ENCODE data around the gene CDH20. TPM values are rescaled to one million over a fixed set of nuclear protein-coding genes. Genes with fewer than 3 reads are reported as not detected.
A peak's percentile ranks its signal among the peaks of the same experiment; 100 is the strongest.

The CDH20 gene
- 0.55 TPM for polyA plus RNA-seq (2013, experiment 1 of 2)
- polyA plus RNA-seq (2013, experiment 2 of 2): 0.66 TPM

GRCh38 chr18:61333271-61333745, at the start of gene CDH20:
CDH20 (plus strand) TSS chr18:61333430.
- Histone ChIP-seq H3K4me3 (ENCODE audit: extremely low read depth, insufficient read depth, low read length, poor library complexity, severe bottlenecking) (peak within 1 kb of the TSS; percentile 48), H3K9me3 (ENCODE audit: control insufficient read depth, low read length) (no peaks in the 10 kb centered on the region), H3K4me1 (ENCODE audit: control insufficient read depth, insufficient read depth, low read length, poor library complexity, severe bottlenecking) (no peaks in the 10 kb centered on the region), H3K36me3 (ENCODE audit: control insufficient read depth, insufficient read depth, low read length) (no peaks in the 10 kb centered on the region), H3K27ac (ENCODE audit: low read depth, low read length, severe bottlenecking) (no peak within 1 kb of the TSS)
- 1% methylated on average over 15 to 22 of the region's 32 CpGs for WGBS, 2 experiments (ENCODE audit: insufficient coverage in 2 of 2)

- no peak overlapping the region for H3K4me3 ChIP-seq (ENCODE audit: extremely low read depth, insufficient read depth, low read length, poor library complexity, severe bottlenecking)
- 80 to 83% methylated on average over 1 of the region's 4 CpGs for WGBS, 2 experiments (ENCODE audit: insufficient coverage in 2 of 2)
Observed at GRCh38 chr18:61284039-61284438, 49.2 kb upstream of the CDH20 start.

GRCh38 chr18:61285777-61286176, 47.5 kb upstream of the CDH20 start:
- 100% methylated on average over 1 of the region's 2 CpGs for WGBS, 2 experiments (ENCODE audit: insufficient coverage in 2 of 2)
- H3K4me1 ChIP-seq (ENCODE audit: control insufficient read depth, insufficient read depth, low read length, poor library complexity, severe bottlenecking): no peaks in the 10 kb centered on the region

More at GRCh38 chr18:61284039-61284438, 49.2 kb upstream of the CDH20 start:
- Histone ChIP-seq H3K27ac (ENCODE audit: low read depth, low read length, severe bottlenecking) (no peak overlapping the region), H3K4me1 (ENCODE audit: control insufficient read depth, insufficient read depth, low read length, poor library complexity, severe bottlenecking) (no peaks in the 10 kb centered on the region), H3K9me3 (ENCODE audit: control insufficient read depth, low read length) (no peaks in the 10 kb centered on the region), H3K36me3 (ENCODE audit: control insufficient read depth, insufficient read depth, low read length) (no peaks in the 10 kb centered on the region)

GRCh38 chr18:61286867-61287266, 46.4 kb upstream of the CDH20 start:
- H3K9me3 ChIP-seq (ENCODE audit: control insufficient read depth, low read length): no peaks in the 10 kb centered on the region
- H3K36me3 ChIP-seq (ENCODE audit: control insufficient read depth, insufficient read depth, low read length): no peaks in the 10 kb centered on the region
- H3K4me1 ChIP-seq (ENCODE audit: control insufficient read depth, insufficient read depth, low read length, poor library complexity, severe bottlenecking): no peaks in the 10 kb centered on the region
- no peak overlapping the region for H3K27ac ChIP-seq (ENCODE audit: low read depth, low read length, severe bottlenecking)
- 90% methylated on average over 2 of the region's 4 CpGs; no CpG with 5 or more reads in 1 of the 2 experiments for WGBS, 2 experiments (ENCODE audit: insufficient coverage in 2 of 2)
- no peak overlapping the region for H3K4me3 ChIP-seq (ENCODE audit: extremely low read depth, insufficient read depth, low read length, poor library complexity, severe bottlenecking)

More at GRCh38 chr18:61285777-61286176, 47.5 kb upstream of the CDH20 start:
- no peaks in the 10 kb centered on the region for H3K9me3 ChIP-seq (ENCODE audit: control insufficient read depth, low read length)
- H3K4me3 ChIP-seq (ENCODE audit: extremely low read depth, insufficient read depth, low read length, poor library complexity, severe bottlenecking): no peak overlapping the region
- H3K36me3 ChIP-seq (ENCODE audit: control insufficient read depth, insufficient read depth, low read length): no peaks in the 10 kb centered on the region
- no peak overlapping the region for H3K27ac ChIP-seq (ENCODE audit: low read depth, low read length, severe bottlenecking)

- H3K4me1 ChIP-seq (ENCODE audit: control insufficient read depth, insufficient read depth, low read length, poor library complexity, severe bottlenecking): no peaks in the 10 kb centered on the region
- 91 to 100% methylated on average over 2 to 4 of the region's 5 CpGs for WGBS, 2 experiments (ENCODE audit: insufficient coverage in 2 of 2)
Observed at GRCh38 chr18:61290616-61291015, 42.6 kb upstream of the CDH20 start.

GRCh38 chr18:61292280-61293035, 40.8 kb upstream of the CDH20 start:
- no peak overlapping the region for H3K27ac ChIP-seq (ENCODE audit: low read depth, low read length, severe bottlenecking)
- no peaks in the 10 kb centered on the region for H3K36me3 ChIP-seq (ENCODE audit: control insufficient read depth, insufficient read depth, low read length)
- no peak overlapping the region for H3K4me3 ChIP-seq (ENCODE audit: extremely low read depth, insufficient read depth, low read length, poor library complexity, severe bottlenecking)
- 90% methylated on average over 2 of the region's 4 CpGs; no CpG with 5 or more reads in 1 of the 2 experiments for WGBS, 2 experiments (ENCODE audit: insufficient coverage in 2 of 2)
- no peaks in the 10 kb centered on the region for H3K4me1 ChIP-seq (ENCODE audit: control insufficient read depth, insufficient read depth, low read length, poor library complexity, severe bottlenecking)
- no peaks in the 10 kb centered on the region for H3K9me3 ChIP-seq (ENCODE audit: control insufficient read depth, low read length)

More at GRCh38 chr18:61290616-61291015, 42.6 kb upstream of the CDH20 start:
- Histone ChIP-seq H3K27ac (ENCODE audit: low read depth, low read length, severe bottlenecking) (no peak overlapping the region), H3K4me3 (ENCODE audit: extremely low read depth, insufficient read depth, low read length, poor library complexity, severe bottlenecking) (no peak overlapping the region), H3K36me3 (ENCODE audit: control insufficient read depth, insufficient read depth, low read length) (no peaks in the 10 kb centered on the region), H3K9me3 (ENCODE audit: control insufficient read depth, low read length) (no peaks in the 10 kb centered on the region)

- no CpG with 5 or more reads among the region's 1 CpG for WGBS, 2 experiments (ENCODE audit: insufficient coverage in 2 of 2)
- Histone ChIP-seq H3K27ac (ENCODE audit: low read depth, low read length, severe bottlenecking) (no peak overlapping the region), H3K4me3 (ENCODE audit: extremely low read depth, insufficient read depth, low read length, poor library complexity, severe bottlenecking) (no peak overlapping the region), H3K9me3 (ENCODE audit: control insufficient read depth, low read length) (no peaks in the 10 kb centered on the region), H3K36me3 (ENCODE audit: control insufficient read depth, insufficient read depth, low read length) (no peaks in the 10 kb centered on the region), H3K4me1 (ENCODE audit: control insufficient read depth, insufficient read depth, low read length, poor library complexity, severe bottlenecking) (no peaks in the 10 kb centered on the region)
Observed at GRCh38 chr18:61295153-61295552, 38.1 kb upstream of the CDH20 start.

- Histone ChIP-seq H3K9me3 (ENCODE audit: control insufficient read depth, low read length) (no peaks in the 10 kb centered on the region), H3K4me3 (ENCODE audit: extremely low read depth, insufficient read depth, low read length, poor library complexity, severe bottlenecking) (no peak overlapping the region), H3K4me1 (ENCODE audit: control insufficient read depth, insufficient read depth, low read length, poor library complexity, severe bottlenecking) (no peaks in the 10 kb centered on the region), H3K36me3 (ENCODE audit: control insufficient read depth, insufficient read depth, low read length) (no peaks in the 10 kb centered on the region), H3K27ac (ENCODE audit: low read depth, low read length, severe bottlenecking) (no peak overlapping the region)
- WGBS, 2 experiments (ENCODE audit: insufficient coverage in 2 of 2): no CpG with 5 or more reads among the region's 3 CpGs
Observed at GRCh38 chr18:61308004-61308403, 25.2 kb upstream of the CDH20 start.

- Histone ChIP-seq H3K4me1 (ENCODE audit: control insufficient read depth, insufficient read depth, low read length, poor library complexity, severe bottlenecking) (no peaks in the 10 kb centered on the region), H3K9me3 (ENCODE audit: control insufficient read depth, low read length) (no peaks in the 10 kb centered on the region), H3K4me3 (ENCODE audit: extremely low read depth, insufficient read depth, low read length, poor library complexity, severe bottlenecking) (no peak overlapping the region), H3K36me3 (ENCODE audit: control insufficient read depth, insufficient read depth, low read length) (no peaks in the 10 kb centered on the region), H3K27ac (ENCODE audit: low read depth, low read length, severe bottlenecking) (no peak overlapping the region)
- WGBS, 2 experiments (ENCODE audit: insufficient coverage in 2 of 2): 82 to 94% methylated on average over 10 of the region's 11 CpGs
Observed at GRCh38 chr18:61308795-61309393, 24.3 kb upstream of the CDH20 start.

- no peak overlapping the region for H3K4me3 ChIP-seq (ENCODE audit: extremely low read depth, insufficient read depth, low read length, poor library complexity, severe bottlenecking)
- H3K36me3 ChIP-seq (ENCODE audit: control insufficient read depth, insufficient read depth, low read length): no peaks in the 10 kb centered on the region
- H3K4me1 ChIP-seq (ENCODE audit: control insufficient read depth, insufficient read depth, low read length, poor library complexity, severe bottlenecking): no peaks in the 10 kb centered on the region
- WGBS, 2 experiments (ENCODE audit: insufficient coverage in 2 of 2): 6 to 12% methylated on average over 4 to 5 of the region's 9 CpGs
- no peak overlapping the region for H3K27ac ChIP-seq (ENCODE audit: low read depth, low read length, severe bottlenecking)
- peaks cover 7% of the 10 kb centered on the region for H3K9me3 ChIP-seq (ENCODE audit: control insufficient read depth, low read length)
Observed at GRCh38 chr18:61322265-61322873, 10.9 kb upstream of the CDH20 start.

Data from mesodermal cell (in vitro differentiated cells).